ENCODE data around the gene DAZAP1.

DAZAP1 gene

GRCh38 chr19:1407528-1408299 lies at the start of gene DAZAP1:
TSS of gene DAZAP1 (plus strand) at chr19:1407586. CDS start at chr19:1407774, 188 bp downstream.
- DNase-seq, result peak; percentile 37

GRCh38 chr19:1360126-1360817 lies 47.1 kb upstream of the DAZAP1 start:
- DNase-seq, result no peak

- no peak for DNase-seq
These were observed 46.4 kb upstream of the DAZAP1 start for GRCh38 chr19:1360818-1361461.

GRCh38 chr19:1361601-1362386 lies 45.6 kb upstream of the DAZAP1 start:
- DNase-seq, result no peak

- DNase-seq, result no peak
These were observed 44.8 kb upstream of the DAZAP1 start for GRCh38 chr19:1362387-1363257.

- no peak for DNase-seq
These were observed 43.8 kb upstream of the DAZAP1 start for GRCh38 chr19:1363599-1363998.

- DNase-seq, result peak; percentile 31
These were observed 43.2 kb upstream of the DAZAP1 start for GRCh38 chr19:1364070-1364704.

- DNase-seq, result no peak
These were observed 41.8 kb upstream of the DAZAP1 start for GRCh38 chr19:1365319-1366269.

- DNase-seq, result no peak
These were observed 41.1 kb upstream of the DAZAP1 start for GRCh38 chr19:1366296-1366695.

- no peak for DNase-seq
These were observed 40.2 kb upstream of the DAZAP1 start for GRCh38 chr19:1366899-1367870.

GRCh38 chr19:1369214-1369805 lies 38.1 kb upstream of the DAZAP1 start:
- no peak for DNase-seq

- no peak for DNase-seq
These were observed 36.6 kb upstream of the DAZAP1 start for GRCh38 chr19:1370579-1371361.

GRCh38 chr19:1373042-1373533 lies 34.3 kb upstream of the DAZAP1 start:
- no peak for DNase-seq

GRCh38 chr19:1373534-1374249 lies 33.7 kb upstream of the DAZAP1 start:
- DNase-seq, result no peak

- no peak for DNase-seq
These were observed 33.2 kb upstream of the DAZAP1 start for GRCh38 chr19:1374250-1374577.

- DNase-seq, result no peak
These were observed 31.0 kb upstream of the DAZAP1 start for GRCh38 chr19:1376415-1376805.

All from activated CD4-positive, alpha-beta T cell treated with anti-CD3 and anti-CD28 coated beads for 48 hours (primary cell).